GM19468 (cell line): ENCODE data around the gene GALC.
"Not testable (repeated sequence)": the region's sequence is repeated elsewhere in the genome, so short reads cannot be mapped to it uniquely, and the experiment has no call there.

Experiments used
- ATAC-seq: cut with Tn5 transposase; IDR thresholded peaks from one replicate; pipeline ENCODE4 v1.9.1; 2021; ENCODE audit warnings: mild to moderate bottlenecking, moderate library complexity, moderate number of reproducible peaks; ENCODE audit not compliant: unreplicated experiment; ENCODE audit errors: extremely low read depth

GALC gene

DNA sequence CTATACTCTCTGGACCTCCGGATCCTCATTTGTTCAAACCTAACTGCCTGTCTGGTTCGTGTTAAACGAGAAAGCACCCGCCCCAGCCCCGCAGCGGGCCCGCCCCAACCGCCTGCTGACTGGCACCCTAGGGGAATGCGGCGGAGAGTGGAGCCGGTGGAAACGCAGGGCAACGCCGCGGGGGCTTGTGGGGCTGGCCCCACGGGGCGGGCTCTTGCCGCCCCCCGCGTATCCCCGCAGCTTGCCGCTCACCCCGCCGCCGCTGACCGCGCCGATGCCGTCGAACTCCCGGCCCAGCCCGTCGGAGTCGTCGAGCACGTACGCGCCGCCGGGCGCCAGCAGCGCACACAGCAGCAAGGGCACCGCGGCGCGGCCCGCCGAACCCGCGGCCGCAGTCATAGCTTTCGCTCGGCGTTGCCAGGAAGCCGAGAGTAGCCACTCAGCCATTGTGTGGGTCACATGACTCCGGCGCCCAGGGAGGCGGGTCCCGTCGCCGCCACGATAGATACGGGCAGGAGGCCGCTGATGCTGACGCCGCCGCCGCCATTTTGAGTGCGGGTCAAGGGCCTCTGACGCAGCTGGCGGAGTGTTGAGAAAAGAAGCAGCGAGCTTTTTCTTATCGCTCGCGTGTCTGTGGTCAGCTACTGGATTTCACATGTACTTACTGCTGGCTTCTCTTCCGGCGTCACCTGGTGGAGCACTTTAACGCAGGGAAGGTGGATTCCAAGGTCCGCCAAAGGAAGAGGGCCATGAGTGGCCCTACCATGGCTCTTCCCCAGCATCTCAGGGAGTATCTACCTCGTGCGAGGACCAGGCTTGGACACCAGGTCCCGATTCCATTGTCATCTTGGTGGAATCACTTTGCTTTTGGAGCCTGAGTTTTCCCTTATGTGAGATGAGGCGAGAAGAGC is at the start of gene GALC:
GALC (minus strand) TSS at position 465 of the 911 bp plus-strand sequence; CDS start at position 447, 18 bp downstream.
- ATAC-seq: peak; percentile 85

DNA sequence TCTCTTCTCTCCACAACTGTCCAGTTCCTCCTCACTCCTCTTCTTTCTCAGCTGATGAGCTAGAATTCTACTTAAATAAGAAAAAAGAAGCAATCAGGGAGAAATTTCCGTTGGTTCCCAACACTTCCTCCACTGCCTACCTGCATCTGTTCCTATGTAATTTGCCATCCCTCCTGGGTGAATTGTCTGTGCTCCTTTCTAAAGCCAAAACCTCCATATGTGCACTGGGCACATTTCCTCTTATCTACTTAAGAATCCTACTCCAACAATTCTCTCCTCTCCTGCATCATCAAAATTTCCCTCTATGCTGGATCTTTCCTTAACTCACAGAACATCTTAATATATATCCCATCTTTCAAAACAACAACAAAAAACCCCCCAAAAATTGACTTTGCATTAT is 47.2 kb upstream of the GALC start:
- no peak for ATAC-seq

DNA sequence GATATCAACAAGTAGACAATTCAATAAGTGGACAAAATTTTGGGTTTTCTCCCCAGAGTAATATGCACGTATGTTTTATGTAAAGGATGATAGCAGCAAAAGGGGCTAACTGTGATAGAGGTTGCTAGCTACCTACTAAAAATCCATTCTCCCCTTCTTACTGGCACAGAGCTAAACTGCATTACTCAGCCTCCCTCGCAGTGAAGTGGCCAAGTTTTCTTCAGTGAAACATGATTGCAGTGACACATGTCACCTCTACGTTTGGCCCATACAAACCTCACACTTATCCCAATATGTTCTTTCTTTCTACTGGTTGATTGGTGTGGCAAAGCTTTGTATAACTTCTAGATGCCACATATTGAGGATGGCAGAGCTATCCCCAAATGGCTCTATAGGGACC is 46.2 kb upstream of the GALC start:
- ATAC-seq: no peak

DNA sequence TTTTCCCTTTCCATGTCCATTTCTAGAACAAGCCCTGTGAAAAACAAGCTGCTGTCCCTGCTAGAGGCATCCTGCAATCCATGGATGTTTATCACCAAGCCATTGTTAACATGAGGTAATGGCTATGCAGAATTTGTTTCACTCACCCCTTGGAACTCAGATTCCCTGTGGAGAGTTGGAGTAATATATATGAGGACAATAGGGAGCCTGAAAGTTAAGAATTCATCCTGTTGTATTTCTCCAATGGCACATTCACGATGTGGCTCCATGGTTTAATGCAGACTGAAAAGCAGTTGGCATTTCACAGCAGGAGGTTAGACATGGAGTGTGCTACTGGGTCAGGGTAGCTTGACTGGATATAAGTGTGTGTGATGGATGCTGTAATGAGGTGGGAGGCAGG is 44.3 kb upstream of the GALC start:
- no peak for ATAC-seq

DNA sequence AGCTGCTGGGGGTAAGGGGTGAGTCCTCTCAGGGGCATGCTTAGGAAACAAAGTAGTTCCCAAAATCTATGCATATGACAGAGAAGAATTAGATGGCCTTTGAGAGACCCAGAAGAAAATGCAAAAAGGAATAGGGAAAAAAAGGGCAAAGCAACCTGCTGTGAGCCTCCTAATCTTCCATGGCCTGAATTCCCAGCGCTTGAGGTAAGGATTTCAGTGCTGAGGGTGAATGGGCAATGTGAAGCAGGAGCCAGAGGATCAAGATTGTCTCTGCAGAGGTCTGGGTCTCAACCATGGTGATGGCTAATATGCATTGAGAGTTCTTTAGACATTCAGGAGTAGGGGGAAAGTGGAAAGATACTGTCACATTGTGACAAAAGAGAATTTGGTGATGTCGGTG is 43.4 kb upstream of the GALC start:
- no peak for ATAC-seq

DNA sequence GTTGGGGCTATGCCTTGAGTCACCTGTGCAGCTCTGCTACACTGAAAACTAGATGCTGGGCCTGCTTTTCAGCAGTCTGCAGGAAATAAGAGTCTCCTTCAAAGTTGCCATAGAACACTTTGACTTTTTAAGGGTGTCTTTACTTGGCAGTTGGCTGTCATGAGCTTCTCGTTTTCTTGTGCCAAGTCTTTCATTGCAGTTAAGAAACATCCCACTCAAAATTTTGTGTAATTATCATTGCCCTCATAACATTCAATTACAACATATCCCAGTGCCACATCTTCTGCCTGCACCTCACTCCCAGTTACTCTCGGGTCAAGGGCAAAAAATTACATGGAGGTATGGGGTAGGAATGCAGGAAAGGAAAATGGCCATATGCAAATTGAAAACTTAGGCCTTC is 41.1 kb upstream of the GALC start:
- no peak for ATAC-seq

DNA sequence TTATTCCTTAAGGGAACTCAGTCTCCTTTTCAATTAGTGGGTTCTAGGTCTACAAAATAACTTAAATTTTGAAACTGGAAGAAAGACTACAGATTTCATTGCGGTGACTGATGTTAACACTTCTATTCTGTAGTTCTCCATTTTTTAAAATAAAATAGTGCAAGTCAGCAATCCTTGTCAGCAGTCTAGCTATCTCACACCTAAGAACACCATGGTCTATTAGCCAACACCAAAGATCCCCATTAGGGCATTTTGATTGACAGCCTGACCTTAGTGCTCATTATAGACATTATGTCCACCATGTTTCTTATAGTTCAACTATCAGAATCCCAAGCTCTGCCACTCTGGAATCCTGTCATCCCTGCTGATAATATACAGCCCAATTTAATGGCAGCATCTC is 39.4 kb upstream of the GALC start:
- no peak for ATAC-seq

DNA sequence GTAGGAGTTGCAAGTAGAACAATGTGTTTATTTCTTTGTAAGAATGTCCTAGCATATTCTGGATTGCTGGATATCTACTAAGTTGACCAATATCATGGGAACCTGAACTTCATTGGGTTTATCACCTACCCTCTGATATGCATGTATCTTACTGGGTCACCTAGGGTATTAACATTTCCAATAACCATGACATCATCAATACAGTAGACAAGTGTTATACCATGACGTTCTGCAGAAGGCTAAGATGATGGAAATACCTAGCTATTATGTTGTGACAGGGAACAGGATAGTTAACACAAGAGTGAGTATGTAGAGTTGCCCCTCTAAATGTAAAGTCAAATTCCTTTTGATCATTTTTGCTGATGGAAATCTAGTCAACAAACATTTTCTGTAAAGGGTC is 37.9 kb upstream of the GALC start:
- ATAC-seq: no peak

DNA sequence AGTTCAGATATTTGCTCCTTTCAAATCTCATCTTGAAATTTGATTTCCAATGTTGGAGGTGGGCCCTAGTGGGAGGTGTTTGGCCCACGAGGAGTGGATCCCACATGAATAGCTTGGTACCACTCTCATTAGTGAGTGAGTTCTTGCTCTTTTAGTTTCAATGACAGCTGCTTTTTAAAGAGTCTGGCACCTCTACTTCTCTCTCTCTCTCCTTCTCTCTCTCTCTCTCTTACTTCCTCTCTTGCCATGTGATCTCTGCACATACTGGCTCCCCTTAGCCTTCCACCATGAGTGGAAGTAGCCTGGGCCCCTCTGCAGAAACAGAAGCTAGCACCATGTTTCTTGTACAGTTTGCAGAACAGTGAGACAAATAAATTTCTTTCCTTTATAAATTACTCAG is 37.1 kb upstream of the GALC start:
- no peak for ATAC-seq

DNA sequence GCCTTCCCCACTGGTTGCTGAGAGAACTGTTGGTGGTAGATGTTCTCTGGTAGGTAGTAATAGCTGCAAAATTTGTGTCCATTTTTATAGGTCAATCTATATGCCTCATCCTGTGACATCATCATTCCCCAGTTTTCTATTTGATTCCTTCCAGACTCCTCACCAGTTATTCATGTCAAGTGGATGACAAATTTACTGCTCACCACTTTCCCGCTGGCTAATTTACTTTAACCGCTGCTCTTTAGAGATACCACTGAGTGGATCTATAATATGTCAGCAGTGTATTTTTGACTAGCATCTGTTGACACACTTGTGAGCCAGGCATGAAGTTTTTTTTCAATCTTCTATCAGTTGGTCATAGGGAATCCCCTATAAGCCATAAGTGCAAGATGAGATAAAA is 36.5 kb upstream of the GALC start:
- ATAC-seq: no peak

DNA sequence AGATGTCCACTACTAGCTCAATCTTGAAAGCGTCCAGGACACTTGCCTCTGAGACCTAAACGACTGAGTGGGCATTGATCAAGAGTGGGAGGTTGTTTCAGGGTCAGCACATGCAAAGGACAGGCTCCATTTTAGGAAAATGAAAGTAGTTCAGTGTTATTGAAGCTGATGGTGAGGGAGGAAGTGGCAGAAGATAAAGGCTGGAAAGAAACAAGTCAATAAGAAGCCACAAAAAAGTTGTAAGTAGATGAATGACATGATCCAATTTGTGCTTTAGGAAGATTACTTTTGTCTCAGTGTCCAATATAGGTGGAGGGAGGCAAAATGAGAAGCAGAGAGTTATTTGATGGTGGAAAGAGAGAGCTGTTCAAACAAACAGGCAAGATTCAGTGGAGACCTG is 33.9 kb upstream of the GALC start:
- no peak for ATAC-seq

DNA sequence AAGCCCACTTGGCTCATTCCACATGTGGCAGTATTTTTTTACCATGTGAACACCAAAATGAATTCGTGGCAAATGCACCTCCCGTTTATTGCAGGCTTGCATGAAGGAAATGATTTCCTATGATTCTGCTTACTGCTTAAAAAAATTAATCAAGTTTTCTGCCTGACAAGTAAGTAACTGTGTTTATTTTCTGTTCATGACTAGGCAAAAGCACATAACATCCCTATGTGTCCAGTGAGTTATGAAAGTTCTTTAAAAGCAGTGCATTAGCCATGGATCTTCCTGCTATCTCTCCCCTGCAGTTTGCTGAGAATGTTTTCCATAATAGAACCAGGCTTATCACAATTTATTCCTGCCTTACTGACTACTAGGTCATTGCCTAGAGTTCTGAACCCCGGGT is 32.3 kb upstream of the GALC start:
- no peak for ATAC-seq

DNA sequence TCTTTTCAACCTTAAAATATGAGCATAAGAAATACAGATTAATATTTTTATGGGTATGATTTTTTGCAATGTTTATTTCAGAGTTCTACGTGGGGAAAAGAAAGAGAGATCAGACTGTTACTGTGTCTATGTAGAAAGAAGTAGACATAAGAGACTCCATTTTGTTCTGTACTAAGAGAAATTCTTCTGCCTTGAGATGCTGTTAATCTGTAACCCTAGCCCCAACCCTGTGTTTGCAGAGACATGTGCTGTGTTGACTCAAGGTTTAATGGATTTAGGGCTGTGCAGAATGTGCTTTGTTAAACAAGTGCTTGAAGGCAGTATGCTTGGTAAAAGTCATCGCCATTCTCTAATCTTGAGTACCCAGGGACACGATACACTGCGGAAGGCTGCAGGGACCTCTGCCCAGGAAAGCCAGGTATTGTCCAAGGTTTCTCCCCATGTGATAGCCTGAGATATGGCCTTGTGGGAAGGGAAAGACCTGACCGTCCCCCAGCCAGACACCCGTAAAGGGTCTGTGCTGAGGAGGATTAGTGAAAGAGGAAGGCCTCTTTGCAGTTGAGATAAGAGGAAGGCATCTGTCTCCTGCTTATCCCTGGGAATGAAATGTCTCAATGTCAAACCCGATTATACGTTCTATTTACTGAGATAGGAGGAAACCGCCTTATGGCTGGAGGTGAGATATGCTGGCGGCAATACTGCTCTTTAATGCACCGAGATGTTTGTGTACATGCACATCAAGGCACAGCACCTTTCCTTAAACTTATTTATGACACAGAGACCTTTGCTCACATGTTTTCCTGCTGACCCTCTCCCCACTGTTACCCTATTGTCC is 31.5 kb upstream of the GALC start:
- not testable (repeated sequence) for ATAC-seq

DNA sequence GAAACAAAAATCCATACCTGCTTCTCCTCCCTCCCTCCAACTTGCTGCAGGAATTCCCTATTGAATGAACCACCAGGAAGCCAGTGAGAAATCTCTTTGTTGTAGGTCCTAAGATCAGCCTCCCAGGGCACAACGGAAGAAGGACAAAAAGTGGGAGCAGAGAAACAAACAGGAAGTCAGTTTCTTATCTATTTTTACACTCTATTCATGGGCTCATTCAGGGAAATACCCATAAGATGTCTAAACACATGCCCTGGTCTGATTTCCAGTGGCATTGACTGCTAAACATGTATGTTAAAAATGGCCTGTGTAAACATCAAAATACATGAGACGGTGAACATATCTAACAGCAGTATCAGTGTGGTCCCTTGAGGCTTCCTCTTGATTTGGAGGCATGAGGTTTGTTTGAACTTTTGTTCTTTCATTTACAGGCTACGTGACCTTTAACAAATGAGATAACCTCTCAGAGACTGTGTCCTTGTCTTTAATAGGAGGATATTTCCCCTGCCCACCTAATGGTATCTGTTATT is 30.7 kb upstream of the GALC start:
- no peak for ATAC-seq

DNA sequence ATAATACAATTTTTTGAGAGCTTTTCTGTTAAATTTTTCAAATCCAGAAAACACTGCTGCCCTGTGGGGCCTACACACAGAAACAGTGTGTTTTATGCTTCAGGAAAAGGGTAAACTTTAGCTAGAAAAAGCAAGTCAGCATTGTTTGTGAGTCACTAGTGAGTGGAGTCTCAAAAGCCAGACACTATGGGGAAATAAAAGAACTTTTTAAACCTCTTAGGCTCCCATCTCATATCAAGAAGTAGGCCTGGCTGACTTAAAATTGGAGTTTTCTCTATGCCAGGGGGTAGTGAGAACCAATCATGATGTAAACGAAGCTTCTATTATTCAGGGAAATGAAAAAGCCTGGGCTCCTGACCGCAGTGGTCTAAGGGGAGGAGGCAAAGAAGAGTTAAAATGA is 24.6 kb upstream of the GALC start:
- no peak for ATAC-seq

DNA sequence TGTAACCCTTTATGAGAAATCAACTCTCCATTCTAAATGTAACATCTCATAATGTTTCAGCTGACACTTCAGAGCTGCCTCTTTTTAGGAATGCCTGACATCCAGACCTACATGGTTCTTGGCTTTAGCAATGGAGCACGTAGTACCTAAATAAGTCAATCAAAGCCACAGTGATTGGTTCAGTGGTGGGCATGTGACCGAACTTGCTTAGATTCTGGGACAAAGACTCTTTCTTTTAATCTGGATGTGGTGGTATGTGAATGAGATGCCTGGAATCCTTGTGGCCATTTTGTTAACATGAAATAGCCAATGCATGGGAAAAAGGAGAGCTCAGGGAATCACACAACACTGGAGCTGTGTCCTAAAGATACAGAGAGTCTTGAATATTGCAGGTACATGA is 23.8 kb upstream of the GALC start:
- no peak for ATAC-seq

DNA sequence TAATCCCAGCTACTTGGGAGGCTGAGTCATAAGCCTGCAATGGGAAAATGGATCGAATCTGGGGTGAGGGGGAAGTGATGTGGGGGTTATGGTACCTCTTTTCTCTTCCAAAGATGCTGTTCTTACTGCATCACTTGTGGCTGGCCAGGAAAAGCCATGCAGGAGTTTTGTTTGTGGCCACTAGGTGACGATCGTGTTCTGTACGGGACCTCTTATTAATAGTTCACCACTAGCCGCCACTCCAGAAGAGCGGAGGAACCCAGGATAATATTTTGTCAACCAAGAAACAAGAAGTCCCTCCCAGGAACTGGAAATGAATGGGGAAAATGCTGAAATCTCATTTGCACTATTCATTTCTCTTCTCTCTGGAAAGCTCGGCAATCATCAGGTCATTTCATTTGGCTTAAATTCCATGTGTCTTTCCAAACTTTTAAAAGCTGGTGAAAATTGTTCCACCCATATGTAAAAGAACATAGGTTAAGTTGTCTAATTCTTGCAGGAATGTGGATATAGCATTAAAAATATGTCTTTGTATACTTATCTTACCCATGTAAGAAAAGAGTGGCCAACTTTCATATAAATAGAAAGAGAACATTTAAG is 20.9 kb upstream of the GALC start:
- ATAC-seq: peak; percentile 89

DNA sequence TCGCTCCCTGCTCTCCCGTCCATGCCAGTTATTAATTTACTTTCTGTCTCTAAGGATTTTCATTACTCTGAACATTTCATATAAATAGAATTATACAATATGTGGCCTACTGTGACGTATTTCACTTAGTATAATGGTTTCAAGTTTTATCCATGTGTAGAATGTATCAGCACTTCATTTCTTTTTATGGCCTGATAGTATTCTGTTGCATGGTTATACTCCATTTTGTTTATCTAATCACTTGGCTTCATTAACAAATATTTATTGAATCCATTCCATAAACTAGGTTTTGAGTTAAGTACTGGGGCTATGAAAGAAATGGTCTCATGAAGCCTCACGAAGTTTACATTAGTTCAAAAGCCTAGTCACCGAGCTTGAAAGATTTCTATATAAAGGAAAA is 19.5 kb upstream of the GALC start:
- ATAC-seq: no peak

DNA sequence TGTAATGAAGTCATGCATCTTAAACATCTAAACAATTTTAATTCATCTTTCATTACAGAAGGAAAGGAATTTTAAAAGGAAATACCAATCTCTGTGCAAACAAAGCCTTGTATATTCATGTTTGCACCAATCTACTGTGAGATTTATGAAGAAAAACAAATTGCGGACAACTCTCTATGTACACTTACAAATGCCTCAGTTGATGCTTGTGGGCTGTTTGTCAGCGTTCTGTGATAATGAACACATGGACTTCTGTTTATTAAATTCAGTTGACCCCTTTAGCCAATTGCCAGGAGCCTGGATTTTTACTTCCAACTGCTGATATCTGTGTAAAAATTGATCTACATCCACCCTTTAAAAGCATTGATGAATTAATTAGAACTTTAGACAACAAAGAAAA is 17.3 kb upstream of the GALC start:
- no peak for ATAC-seq

DNA sequence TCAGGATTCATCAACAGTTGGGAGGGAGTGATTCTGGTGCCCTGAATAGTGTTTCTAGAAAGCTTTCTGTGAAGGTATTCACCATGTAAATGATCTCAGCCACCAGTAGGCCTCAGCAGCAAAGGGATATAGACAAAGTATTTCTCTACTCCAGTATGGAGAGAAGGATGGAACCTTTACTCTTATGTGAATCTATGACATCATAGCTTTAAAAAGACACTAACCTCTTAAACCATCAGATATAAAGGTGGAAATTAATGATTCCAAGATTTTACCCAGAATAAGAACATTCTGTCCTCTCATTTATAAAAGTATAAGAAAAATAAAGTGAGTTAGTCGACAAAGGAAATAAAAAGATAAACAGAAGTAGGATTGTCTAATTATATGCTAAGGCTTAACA is 16.5 kb upstream of the GALC start:
- no peak for ATAC-seq
